Epithelial cell of proximal tubule (primary cell): ENCODE measurements around the gene GSE1. TPM values are rescaled to one million over a fixed set of nuclear protein-coding genes. Genes with fewer than 3 reads are reported as not detected.

Experiments used
- DNase-seq: peaks from one replicate; pipeline ENCODE4 v3.0.0-alpha.2; 2011; ENCODE audit warnings: low read depth
- H3K4me3 ChIP-seq: 2 replicates; pipeline ENCODE4 v1.5.1; 2011; ENCODE audit warnings: low read depth, mild to moderate bottlenecking, low read length
- CTCF ChIP-seq: conservative IDR thresholded peaks from 2 replicates; pipeline ENCODE4 v1.5.1; 2012; ENCODE audit warnings: low read depth, mild to moderate bottlenecking, low read length
- total RNA-seq: library from RNA; depleted of rRNA; stranded (reverse); fragments of >200 nt; gene quantifications from 2 replicates; pipeline ENCODE4 v1.2.3, GENCODE V29; 2015

GSE1 gene
- total RNA-seq, 1 donor from 2014 or later: 41.9 TPM

- TF ChIP-seq CTCF: no peak
- H3K4me3 ChIP-seq: no peak overlapping the region
Observed at GRCh38 chr16:85579923-85580580, 33.1 kb upstream of the GSE1 start.

GRCh38 chr16:85580684-85581083 lies 32.4 kb upstream of the GSE1 start:
- no peak for TF ChIP-seq CTCF
- DNase-seq: no peak
- H3K4me3 ChIP-seq: no peak overlapping the region

More at GRCh38 chr16:85579923-85580580, 33.1 kb upstream of the GSE1 start:
- no peak for DNase-seq

- no peak overlapping the region for H3K4me3 ChIP-seq
- TF ChIP-seq CTCF: no peak
- DNase-seq: no peak
Observed at GRCh38 chr16:85582229-85582991, 30.7 kb upstream of the GSE1 start.

- no peak for TF ChIP-seq CTCF
- DNase-seq: no peak
- no peak overlapping the region for H3K4me3 ChIP-seq
Observed at GRCh38 chr16:85583491-85584181, 29.5 kb upstream of the GSE1 start.

GRCh38 chr16:85584267-85584666 lies 28.9 kb upstream of the GSE1 start:
- DNase-seq: no peak
- no peak for TF ChIP-seq CTCF
- H3K4me3 ChIP-seq: no peak overlapping the region

GRCh38 chr16:85584819-85585282 lies 28.3 kb upstream of the GSE1 start:
- no peak overlapping the region for H3K4me3 ChIP-seq
- DNase-seq: no peak
- TF ChIP-seq CTCF: no peak
